Measurements from ENCODE around the gene SSMEM1.

DNA sequence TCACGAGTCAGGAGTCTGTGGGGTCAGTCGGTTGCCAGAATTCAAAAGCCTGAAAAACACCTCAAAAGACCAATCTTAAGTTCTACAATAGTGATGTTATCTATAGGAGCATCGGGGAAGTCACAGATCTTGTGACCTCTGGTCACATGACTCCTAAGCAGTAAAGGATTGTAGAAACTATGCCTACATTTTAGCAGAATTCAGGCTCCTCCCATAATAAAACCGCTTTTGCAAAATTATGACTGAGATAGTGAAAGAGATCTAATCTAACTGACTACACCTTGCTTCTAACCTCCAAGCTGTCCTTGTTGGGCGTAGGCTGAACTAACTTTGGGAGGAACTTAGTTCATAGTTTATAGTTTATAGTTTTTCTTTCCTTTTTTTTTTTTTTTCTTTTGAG, 16.6 kb downstream of the SSMEM1 start:
- TF ChIP-seq POLR2AphosphoS5 (IDR thresholded peaks at IDR 0.05; ENCODE audit: borderline replicate concordance, low read depth, low read length) (no peak), EZH2 (IDR thresholded peaks at IDR 0.05) (no peak), FOXP2 (optimal IDR thresholded peaks at IDR 0.05; ENCODE audit: control extremely low read depth, extremely low read length, insufficient read depth) (no peak)

Data from SK-N-MC (cell line).